Heart left ventricle (tissue), 13 donors: ENCODE measurements around the gene SH3PXD2A.
"Not testable (repeated sequence)": the region's sequence is repeated elsewhere in the genome, so short reads cannot be mapped to it uniquely, and the experiment has no call there.

Source experiments
- CTCF ChIP-seq, 12 donors: fragments of 200-600 bp; sonication (generic) in 4 of 12; IDR thresholded peaks; one replicate each; pipeline versions ENCODE4 v1.5.0 to v1.8.0; 2018 to 2022; ENCODE audit warnings: antibody characterized with exemption in 12 of 12, mild to moderate bottlenecking in 5 of 12
- POLR2A ChIP-seq, 2 donors: fragments of 450-650 bp; IDR thresholded peaks; one replicate each; pipeline ENCODE4 v1.6.1; 2017; ENCODE audit warnings: antibody characterized with exemption in 2 of 2, mild to moderate bottlenecking in 2 of 2, moderate library complexity in 2 of 2
- donor health status: ischemic (EF 13 %, LVEDD 7.1; RV severe dilation, severe dysfunction).
- donor health status: DM: no; HTN: yes; CAD: no.
- donor health status: DM: no; HTN: no; CAD: no.
- donor health status: ischemic (EF 25% LVEDD 6.9; RV normal size, moderate dysfunction).
- donor health status: ischemic (EF 25% LVEDD 5.7; RV mildly dilated, moderate dysfunction).
- donor health status: ischemic (EF 35%, LVEDD 5.7; RV mildly dilated, moderate dysfunction).
- donor health status: nonischemic (EF 11% LVEDD 7.7; RV severe dilation, severe dysfunction).
- donor health status: DM: yes; HTN: yes; CAD: no.
- donor health status: PGD.
- donor health status: ischemic (EF 29% LVEDD 5.4; RV normal size, mild dysfunction).
- donor health status: nonischemic (EF 23%, LVEDD 6.1; RV moderate dilation, normal function).

- not testable (repeated sequence) for TF ChIP-seq POLR2A, CTCF (IDR thresholded peaks at IDR 0.05)
Observed at GRCh38 chr10:103813312-103813711, 42.1 kb downstream of the SH3PXD2A start.
